Keratinocyte (primary cell): Measurements from ENCODE around the gene C4BPA. TPM values are rescaled to one million over a fixed set of nuclear protein-coding genes. Genes with fewer than 3 reads are reported as not detected.

Experiments used
- DNase-seq: peaks from one replicate; pipeline ENCODE4 v3.0.0-alpha.2; 2011; ENCODE audit warnings: low read depth, missing footprints, low spot score
- FAIRE-seq: peaks from 2 replicates; lab custom pipeline; 2011; peaks lifted over from hg19 to GRCh38; lab: Jason Lieb, UNC
- H2AFZ ChIP-seq: 2 replicates; pipeline ENCODE4 v1.6.0; 2012; ENCODE audit warnings: low read length, control low read depth, inconsistent platforms; ENCODE audit not compliant: control insufficient read depth
- H3K27ac ChIP-seq: 2 replicates; pipeline ENCODE4 v1.5.1; 2011; ENCODE audit warnings: low read length; ENCODE audit not compliant: control insufficient read depth, insufficient read depth
- H3K27me3 ChIP-seq: 3 replicates; pipeline ENCODE4 v1.6.0; 2011; ENCODE audit warnings: low read length; ENCODE audit not compliant: control insufficient read depth, insufficient read depth; ENCODE audit errors: extremely low read depth
- H3K36me3 ChIP-seq, 2 experiments: 2 replicates in 1 of 2; 3 replicates in 1 of 2; pipeline ENCODE4 v1.5.1; 2011; ENCODE audit warnings: low read length in 2 of 2, mild to moderate bottlenecking in 1 of 2; ENCODE audit not compliant: control insufficient read depth in 2 of 2, insufficient read depth in 2 of 2; ENCODE audit errors: extremely low read depth in 1 of 2
- H3K4me1 ChIP-seq: 3 replicates; pipeline ENCODE4 v1.5.1; 2011; ENCODE audit warnings: low read length; ENCODE audit not compliant: control insufficient read depth, insufficient read depth; ENCODE audit errors: extremely low read depth
- H3K4me2 ChIP-seq: 3 replicates; pipeline ENCODE4 v1.6.0; 2011; ENCODE audit warnings: low read depth, low read length; ENCODE audit not compliant: control insufficient read depth, insufficient read depth; ENCODE audit errors: extremely low read depth
- H3K4me3 ChIP-seq, 3 experiments: fragments of 200-600 bp in 1 of 3; sonication (generic) in 1 of 3; 2 replicates in 2 of 3; 3 replicates in 1 of 3; pipeline ENCODE4 v1.5.1; 2011 to 2016; ENCODE audit warnings: low read length in 3 of 3, mild to moderate bottlenecking in 3 of 3, control low read depth in 2 of 3, inconsistent platforms in 1 of 3, low read depth in 1 of 3, mixed read lengths in 1 of 3, mixed run types in 1 of 3, moderate library complexity in 1 of 3; ENCODE audit not compliant: control insufficient read depth in 2 of 3, insufficient read depth in 2 of 3; ENCODE audit errors: extremely low read depth in 1 of 3
- H3K79me2 ChIP-seq: 2 replicates; pipeline ENCODE4 v1.6.0; 2012; ENCODE audit warnings: low read length; ENCODE audit not compliant: control insufficient read depth, insufficient read depth
- H3K9ac ChIP-seq: 3 replicates; pipeline ENCODE4 v1.6.0; 2011; ENCODE audit warnings: low read length; ENCODE audit not compliant: control insufficient read depth, insufficient read depth; ENCODE audit errors: extremely low read depth
- H3K9me1 ChIP-seq: 3 replicates; pipeline ENCODE4 v1.6.0; 2011; ENCODE audit warnings: low read length; ENCODE audit not compliant: control insufficient read depth, insufficient read depth; ENCODE audit errors: extremely low read depth
- H3K9me3 ChIP-seq: 2 replicates; pipeline ENCODE4 v1.5.1; 2012; ENCODE audit warnings: low read depth, low read length; ENCODE audit not compliant: control insufficient read depth
- H4K20me1 ChIP-seq: 3 replicates; pipeline ENCODE4 v1.6.0; 2011; ENCODE audit warnings: low read length; ENCODE audit not compliant: control insufficient read depth, insufficient read depth; ENCODE audit errors: extremely low read depth
- EZH2 ChIP-seq: IDR thresholded peaks from one replicate; pipeline ENCODE4 v1.6.1; 2012; ENCODE audit warnings: inconsistent platforms, mild to moderate bottlenecking, low read length, moderate library complexity
- dilution Hi-C: fragments of 300-500 bp; cut with MboI; formaldehyde crosslinking; loops from one replicate; pipeline ENCODE4 v1.7.0; 2020; ENCODE audit warnings: low sequenced_read_pairs; ENCODE audit not compliant: extremely low pct_ligation_motif_present
- polyA plus RNA-seq, 5 experiments: library from polyadenylated mRNA; depleted of rRNA in 3 of 5; stranded (reverse) in 3 of 5; stranded (forward) in 1 of 5; unstranded in 1 of 5; fragments of >200 nt; gene quantifications; 1 replicate in 1 of 5; 2 replicates in 3 of 5; 3 replicates in 1 of 5; pipeline versions ENCODE4 v1.2.1 to v1.2.3, GENCODE V29; 2011 to 2012; ENCODE audit warnings: missing spikeins in 2 of 5, low read depth in 1 of 5, low replicate concordance in 1 of 5
- TF ChIP-seq, protein P1 (sequence below), 3 experiments: IDR thresholded peaks in 1 of 3; conservative IDR thresholded peaks in 1 of 3; optimal IDR thresholded peaks in 1 of 3; 2 replicates in 2 of 3; 3 replicates in 1 of 3; pipeline versions ENCODE3 to v1.5.1; 2011; ENCODE audit warnings: low read length in 3 of 3, mild to moderate bottlenecking in 3 of 3, moderate library complexity in 2 of 3, control low read depth in 1 of 3, inconsistent platforms in 1 of 3; ENCODE audit not compliant: insufficient read depth in 2 of 3; ENCODE audit errors: extremely low read depth in 1 of 3

Gene C4BPA
- polyA plus RNA-seq, 1 donor (not counting 4 experiments of a cell fraction or from before 2014, with no cell fraction given), result not detected

DNA sequence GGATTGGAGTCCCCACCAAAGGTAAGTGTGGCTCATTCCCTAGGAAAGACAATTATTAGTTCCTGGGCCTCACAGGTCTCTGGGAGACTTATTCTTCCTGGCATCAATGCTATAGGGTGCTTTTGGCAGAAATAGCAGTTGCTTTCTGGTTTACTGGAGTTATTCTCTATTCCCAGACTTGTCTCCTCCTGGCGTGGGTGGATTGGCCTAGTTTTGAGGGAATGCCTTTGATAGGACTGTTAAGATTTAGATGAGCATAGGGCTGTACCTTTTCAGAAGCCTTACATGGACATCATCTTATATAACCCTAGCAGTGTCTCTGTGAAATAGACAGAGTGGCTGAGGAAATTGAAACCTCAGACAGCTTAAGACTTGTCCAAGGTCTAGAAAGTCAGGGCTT is 42.0 kb upstream of the C4BPA start:
- H3K36me3 ChIP-seq, result peaks cover 12 to 31% of the 10 kb centered on the region in 2 experiments
- dilution Hi-C loops, result no loop called here
- no peaks in the 10 kb centered on the region for H3K79me2 ChIP-seq
- no peaks in the 10 kb centered on the region for H4K20me1 ChIP-seq
- no peak overlapping the region for H3K27ac ChIP-seq
- no peaks in the 10 kb centered on the region for H3K27me3 ChIP-seq
- FAIRE-seq (no peak), DNase-seq (no peak)
- no peak overlapping the region for H3K4me2 ChIP-seq
- no peaks in the 10 kb centered on the region for H3K4me1 ChIP-seq
- H3K9me1 ChIP-seq, result no peaks in the 10 kb centered on the region
- no peaks in the 10 kb centered on the region for H3K9me3 ChIP-seq
- no peak overlapping the region for H3K4me3 ChIP-seq
- TF ChIP-seq EZH2, result no peak
- TF ChIP-seq, protein P1, sequence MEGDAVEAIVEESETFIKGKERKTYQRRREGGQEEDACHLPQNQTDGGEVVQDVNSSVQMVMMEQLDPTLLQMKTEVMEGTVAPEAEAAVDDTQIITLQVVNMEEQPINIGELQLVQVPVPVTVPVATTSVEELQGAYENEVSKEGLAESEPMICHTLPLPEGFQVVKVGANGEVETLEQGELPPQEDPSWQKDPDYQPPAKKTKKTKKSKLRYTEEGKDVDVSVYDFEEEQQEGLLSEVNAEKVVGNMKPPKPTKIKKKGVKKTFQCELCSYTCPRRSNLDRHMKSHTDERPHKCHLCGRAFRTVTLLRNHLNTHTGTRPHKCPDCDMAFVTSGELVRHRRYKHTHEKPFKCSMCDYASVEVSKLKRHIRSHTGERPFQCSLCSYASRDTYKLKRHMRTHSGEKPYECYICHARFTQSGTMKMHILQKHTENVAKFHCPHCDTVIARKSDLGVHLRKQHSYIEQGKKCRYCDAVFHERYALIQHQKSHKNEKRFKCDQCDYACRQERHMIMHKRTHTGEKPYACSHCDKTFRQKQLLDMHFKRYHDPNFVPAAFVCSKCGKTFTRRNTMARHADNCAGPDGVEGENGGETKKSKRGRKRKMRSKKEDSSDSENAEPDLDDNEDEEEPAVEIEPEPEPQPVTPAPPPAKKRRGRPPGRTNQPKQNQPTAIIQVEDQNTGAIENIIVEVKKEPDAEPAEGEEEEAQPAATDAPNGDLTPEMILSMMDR (optimal IDR thresholded peaks at IDR 0.05 in 1 of 3, IDR thresholded peaks at IDR 0.05 in 1 of 3, conservative IDR thresholded peaks at IDR 0.05 in 1 of 3; ENCODE audit: extremely low read depth in 1 of 3, insufficient read depth in 2 of 3, low read length in 3 of 3), result no peak
- H2AFZ ChIP-seq, result no peak overlapping the region
- no peak overlapping the region for H3K9ac ChIP-seq

DNA sequence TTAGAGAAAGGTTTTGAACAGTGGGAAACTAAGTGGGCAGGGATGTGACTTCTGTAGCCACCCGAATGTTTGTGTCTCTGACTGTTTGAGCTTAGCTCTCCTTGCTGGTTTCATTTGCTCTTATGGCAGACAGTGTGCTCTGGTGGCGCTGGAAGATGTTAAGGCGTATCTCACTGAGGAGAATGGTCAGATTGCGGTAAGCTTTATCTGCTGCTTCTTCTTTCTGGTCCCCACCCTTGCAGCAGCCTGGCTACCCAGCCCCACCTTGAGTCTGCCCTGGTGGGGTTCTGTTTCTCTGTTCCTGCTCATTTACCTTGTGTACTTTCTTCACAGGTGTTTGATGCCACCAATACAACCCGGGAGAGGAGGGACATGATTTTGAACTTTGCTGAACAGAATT is 41.0 kb upstream of the C4BPA start:
- Histone ChIP-seq H3K4me2 (no peak overlapping the region), H3K27ac (no peak overlapping the region), H3K36me3 (peaks cover 18 to 35% of the 10 kb centered on the region in 2 experiments), H3K9ac (no peak overlapping the region), H3K27me3 (no peaks in the 10 kb centered on the region), H2AFZ (no peak overlapping the region), H3K79me2 (no peaks in the 10 kb centered on the region), H3K4me1 (no peaks in the 10 kb centered on the region), H3K9me3 (no peaks in the 10 kb centered on the region), H3K9me1 (no peaks in the 10 kb centered on the region), H4K20me1 (no peaks in the 10 kb centered on the region), H3K4me3 (no peak overlapping the region)
- TF ChIP-seq, protein P1 (optimal IDR thresholded peaks at IDR 0.05 in 1 of 3, IDR thresholded peaks at IDR 0.05 in 1 of 3, conservative IDR thresholded peaks at IDR 0.05 in 1 of 3; ENCODE audit: extremely low read depth in 1 of 3, insufficient read depth in 2 of 3, low read length in 3 of 3), result no peak
- TF ChIP-seq EZH2, result no peak
- no peak for DNase-seq
- dilution Hi-C loops, result no loop called here
- no peak for FAIRE-seq
